ENCODE data around the gene MGAM2.

The MGAM2 gene

GRCh38 chr7:142114207-142114606 is 2.7 kb downstream of the MGAM2 start:
- DNase-seq (ENCODE audit: low read depth in 1 of 2, low spot score in 1 of 2) = no peak

- DNase-seq (ENCODE audit: low read depth in 1 of 2, low spot score in 1 of 2) = no peak
Observed at GRCh38 chr7:142120524-142120923, 9.0 kb downstream of the MGAM2 start.

GRCh38 chr7:142123184-142123583 is 11.7 kb downstream of the MGAM2 start:
- DNase-seq (ENCODE audit: low read depth in 1 of 2, low spot score in 1 of 2) = no peak

- no peak for DNase-seq (ENCODE audit: low read depth in 1 of 2, low spot score in 1 of 2)
Observed at GRCh38 chr7:142125256-142125955, 13.9 kb downstream of the MGAM2 start.

- DNase-seq (ENCODE audit: low read depth in 1 of 2, low spot score in 1 of 2) = no peak
Observed at GRCh38 chr7:142130267-142130666, 18.7 kb downstream of the MGAM2 start.

- no peak for DNase-seq (ENCODE audit: low read depth in 1 of 2, low spot score in 1 of 2)
Observed at GRCh38 chr7:142131439-142132185, 20.1 kb downstream of the MGAM2 start.

- DNase-seq (ENCODE audit: low read depth in 1 of 2, low spot score in 1 of 2) = no peak
Observed at GRCh38 chr7:142133731-142134148, 22.2 kb downstream of the MGAM2 start.

GRCh38 chr7:142134909-142135308 is 23.4 kb downstream of the MGAM2 start:
- no peak for DNase-seq (ENCODE audit: low read depth in 1 of 2, low spot score in 1 of 2)

- DNase-seq (ENCODE audit: low read depth in 1 of 2, low spot score in 1 of 2) = no peak
Observed at GRCh38 chr7:142138996-142139395, 27.5 kb downstream of the MGAM2 start.

GRCh38 chr7:142139597-142140400 is 28.3 kb downstream of the MGAM2 start:
- DNase-seq (ENCODE audit: low read depth in 1 of 2, low spot score in 1 of 2) = no peak

- DNase-seq (ENCODE audit: low read depth in 1 of 2, low spot score in 1 of 2) = no peak
Observed at GRCh38 chr7:142140401-142140959, 29.0 kb downstream of the MGAM2 start.

GRCh38 chr7:142142702-142143101 is 31.2 kb downstream of the MGAM2 start:
- DNase-seq (ENCODE audit: low read depth in 1 of 2, low spot score in 1 of 2) = no peak

GRCh38 chr7:142146124-142146523 is 34.6 kb downstream of the MGAM2 start:
- DNase-seq (ENCODE audit: low read depth in 1 of 2, low spot score in 1 of 2) = no peak

GRCh38 chr7:142150356-142150755 is 38.8 kb downstream of the MGAM2 start:
- DNase-seq (ENCODE audit: low read depth in 1 of 2, low spot score in 1 of 2) = no peak

- no peak for DNase-seq (ENCODE audit: low read depth in 1 of 2, low spot score in 1 of 2)
Observed at GRCh38 chr7:142150869-142151268, 39.4 kb downstream of the MGAM2 start.

- DNase-seq (ENCODE audit: low read depth in 1 of 2, low spot score in 1 of 2) = no peak
Observed at GRCh38 chr7:142152076-142152475, 40.6 kb downstream of the MGAM2 start.

GRCh38 chr7:142153400-142153799 is 41.9 kb downstream of the MGAM2 start:
- no peak for DNase-seq (ENCODE audit: low read depth in 1 of 2, low spot score in 1 of 2)

GRCh38 chr7:142158736-142159496 is 47.4 kb downstream of the MGAM2 start:
- DNase-seq (ENCODE audit: low read depth in 1 of 2, low spot score in 1 of 2) = no peak

GRCh38 chr7:142161921-142162320 is 50.4 kb downstream of the MGAM2 start:
- no peak for DNase-seq (ENCODE audit: low read depth in 1 of 2, low spot score in 1 of 2)

GRCh38 chr7:142168746-142169145 is 57.2 kb downstream of the MGAM2 start:
- no peak for DNase-seq (ENCODE audit: low read depth in 1 of 2, low spot score in 1 of 2)

- no peak for DNase-seq (ENCODE audit: low read depth in 1 of 2, low spot score in 1 of 2)
Observed at GRCh38 chr7:142172932-142173331, 61.4 kb downstream of the MGAM2 start.

All from activated T-helper 1 cell treated with anti-CD3 and anti-CD28 coated beads, Interleukin-2, amount 50 U/mL, for 16 hours (primary cell).